HG03039 (cell line): ENCODE data around the gene ZNF521.
"Not testable (repeated sequence)": the region's sequence is repeated elsewhere in the genome, so short reads cannot be mapped to it uniquely, and the experiment has no call there.

Experiments used
- ATAC-seq: cut with Tn5 transposase; IDR thresholded peaks from one replicate; pipeline ENCODE4 v1.9.1; 2021; ENCODE audit warnings: mild to moderate bottlenecking, moderate library complexity; ENCODE audit not compliant: unreplicated experiment

Gene ZNF521

GRCh38 chr18:25295624-25296138 lies 56.3 kb downstream of the ZNF521 start:
- no peak for ATAC-seq

DNA sequence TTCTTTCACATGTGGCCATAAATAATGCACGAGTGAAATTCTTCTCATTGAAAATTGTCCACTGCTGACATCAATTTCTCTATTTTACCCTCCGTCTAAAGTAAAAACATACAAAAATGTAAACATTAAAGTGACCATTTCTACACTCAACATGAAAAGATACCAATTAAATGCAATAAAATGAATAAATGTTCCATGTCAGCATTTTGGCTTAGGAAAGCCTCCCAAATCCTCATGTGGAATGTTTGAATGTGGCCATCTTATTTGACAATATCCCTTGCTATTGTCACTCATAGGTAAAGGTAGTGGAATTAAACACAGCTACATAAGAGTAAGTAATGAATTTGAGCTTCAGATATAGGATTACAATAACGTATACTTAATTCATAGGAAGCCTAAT lies 60.8 kb downstream of the ZNF521 start:
- ATAC-seq, result no peak

- ATAC-seq, result no peak
Measured at GRCh38 chr18:25289001-25289631, 62.9 kb downstream of the ZNF521 start.

DNA sequence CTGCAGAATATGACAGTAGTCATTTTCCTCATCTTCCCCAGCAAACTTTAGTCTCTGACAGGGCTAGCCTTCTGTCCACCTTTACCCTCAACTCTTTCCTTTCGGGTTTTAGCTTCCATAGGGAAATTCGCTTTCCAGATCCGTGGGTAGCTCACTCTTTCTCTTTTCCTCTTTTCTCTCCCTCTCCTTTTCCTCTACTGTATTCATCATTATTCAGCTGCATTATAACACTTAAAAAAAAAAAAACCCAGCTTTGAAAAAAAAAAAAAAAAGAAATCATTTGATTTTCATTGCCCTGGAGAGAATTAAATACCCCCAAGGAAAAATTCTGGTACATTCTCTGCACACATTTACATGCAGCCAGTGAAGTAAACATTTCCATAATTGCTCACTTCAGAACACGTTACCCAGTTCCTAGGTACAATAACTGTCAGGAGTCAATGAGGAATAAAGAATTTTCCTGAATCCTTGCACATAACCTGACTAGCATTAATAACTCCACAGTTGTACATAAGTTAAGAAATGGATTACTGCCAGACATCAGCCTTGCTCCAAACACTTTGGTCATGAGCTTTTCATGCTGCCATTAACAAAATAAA lies 63.5 kb downstream of the ZNF521 start:
- ATAC-seq, result no peak

DNA sequence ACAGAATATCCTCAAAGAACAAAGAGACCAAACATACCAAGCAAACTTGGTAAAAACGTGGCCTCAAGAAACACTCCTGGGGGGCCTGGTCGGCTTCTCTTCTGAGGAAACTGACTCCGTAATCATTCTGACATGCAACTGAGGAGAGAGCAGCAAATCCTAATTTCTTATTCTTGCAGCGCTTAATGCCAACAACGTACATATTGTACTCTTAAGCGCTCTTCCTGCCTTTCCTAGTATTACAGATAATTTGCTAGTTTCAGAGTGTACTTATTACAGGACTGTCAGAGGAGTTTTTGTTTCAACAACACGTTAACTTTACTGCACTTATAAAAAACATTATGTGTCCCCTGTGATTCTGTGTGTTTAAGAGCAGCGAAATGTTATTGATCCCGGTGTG lies 64.9 kb downstream of the ZNF521 start:
- ATAC-seq, result no peak

DNA sequence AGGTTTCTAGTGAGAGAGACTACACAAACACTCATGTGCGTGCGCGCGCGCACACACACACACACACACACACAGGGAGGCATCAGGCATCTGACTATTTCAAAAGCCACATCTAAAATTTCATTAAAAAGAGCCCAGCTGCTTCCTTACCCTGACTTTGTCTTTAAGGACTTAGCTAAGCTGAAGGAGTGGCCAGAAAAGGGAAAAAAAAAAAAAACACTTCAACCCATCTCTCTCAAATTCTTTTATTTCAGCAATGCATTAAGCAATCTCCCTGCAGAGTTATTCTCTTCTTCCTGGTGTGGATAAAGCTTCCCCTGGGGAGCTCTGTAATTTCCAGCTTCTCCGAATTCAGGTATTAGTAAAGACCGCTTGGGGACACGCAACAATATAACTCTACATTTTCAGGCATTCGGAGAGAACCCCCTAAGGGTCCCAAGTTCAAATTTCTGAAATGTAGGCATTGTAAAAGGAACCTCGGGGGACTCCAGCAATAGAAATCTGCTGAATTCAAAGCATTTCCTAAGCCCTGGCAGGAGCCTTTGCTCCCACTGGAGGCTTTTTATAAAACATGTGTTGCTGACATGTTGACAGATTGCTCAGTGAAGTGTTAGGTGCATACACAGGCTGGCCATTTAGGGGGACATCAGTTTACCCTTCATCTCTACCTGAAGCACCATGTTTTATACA lies 67.0 kb downstream of the ZNF521 start:
- ATAC-seq, result no peak

DNA sequence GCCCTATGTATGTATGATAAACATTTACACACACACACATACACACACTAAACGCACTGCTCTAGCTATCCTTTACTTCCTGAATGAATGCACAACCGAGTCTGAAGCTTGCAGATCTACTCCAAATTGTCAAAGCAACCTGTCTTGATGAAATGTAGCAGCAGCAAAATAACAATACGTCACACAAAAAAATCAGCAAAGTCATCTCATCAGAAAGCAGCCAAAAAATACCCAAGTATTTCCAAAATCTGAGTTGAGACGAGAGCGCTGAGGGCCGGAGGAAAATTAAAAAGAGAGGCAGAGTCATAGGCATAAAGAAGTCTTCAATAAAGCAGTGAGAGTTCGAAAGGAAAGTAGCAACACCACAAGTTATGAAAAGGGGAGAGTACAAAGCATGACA lies 67.7 kb downstream of the ZNF521 start:
- ATAC-seq, result no peak

- ATAC-seq, result no peak
Measured at GRCh38 chr18:25283781-25284180, 68.2 kb downstream of the ZNF521 start.

GRCh38 chr18:25282896-25283703 lies 68.9 kb downstream of the ZNF521 start:
- no peak for ATAC-seq

DNA sequence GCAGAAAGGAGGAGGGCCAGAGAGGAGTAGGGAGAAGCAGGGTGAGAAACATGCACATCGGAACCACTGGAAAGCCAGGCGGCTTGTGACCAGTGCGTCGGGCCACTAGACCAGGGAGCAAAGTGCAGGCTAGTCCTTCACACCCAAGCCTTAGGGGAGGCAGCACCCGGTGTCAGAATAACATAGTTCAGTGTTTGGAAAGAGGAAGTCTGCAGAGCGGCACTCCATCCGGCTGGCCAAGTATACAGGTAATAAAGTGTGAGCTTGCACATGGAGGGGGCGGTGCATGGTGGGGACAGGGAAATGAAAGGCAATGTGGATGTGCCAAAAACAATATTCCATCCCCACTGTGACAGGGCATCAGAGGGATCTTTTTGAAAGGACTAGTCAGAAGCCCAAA lies 69.7 kb downstream of the ZNF521 start:
- no peak for ATAC-seq

GRCh38 chr18:25281556-25281955 lies 70.4 kb downstream of the ZNF521 start:
- no peak for ATAC-seq

- ATAC-seq, result no peak
Measured at GRCh38 chr18:25279961-25280360, 72.0 kb downstream of the ZNF521 start.

DNA sequence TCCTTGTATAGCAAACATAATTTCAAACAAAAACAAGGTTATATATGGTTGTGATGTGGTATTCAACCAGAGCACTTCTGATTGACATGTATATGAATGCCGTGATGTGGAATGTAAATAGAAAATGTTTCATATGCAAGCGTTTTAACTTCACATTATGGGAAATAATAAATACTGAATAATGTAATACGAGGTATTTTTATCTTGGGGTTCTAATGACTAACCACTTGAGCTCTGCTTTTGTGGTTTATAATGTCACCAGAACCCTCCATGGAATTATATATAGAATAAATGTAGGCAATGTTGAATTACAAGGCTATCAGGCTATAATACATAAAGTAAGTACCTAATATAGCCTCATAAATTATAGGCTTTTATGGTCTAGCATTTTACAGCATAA lies 72.4 kb downstream of the ZNF521 start:
- no peak for ATAC-seq

- ATAC-seq, result no peak
Measured at GRCh38 chr18:25279133-25279532, 72.8 kb downstream of the ZNF521 start.

- ATAC-seq, result no peak
Measured at GRCh38 chr18:25278394-25278793, 73.6 kb downstream of the ZNF521 start.

- no peak for ATAC-seq
Measured at GRCh38 chr18:25275412-25276001, 76.5 kb downstream of the ZNF521 start.

DNA sequence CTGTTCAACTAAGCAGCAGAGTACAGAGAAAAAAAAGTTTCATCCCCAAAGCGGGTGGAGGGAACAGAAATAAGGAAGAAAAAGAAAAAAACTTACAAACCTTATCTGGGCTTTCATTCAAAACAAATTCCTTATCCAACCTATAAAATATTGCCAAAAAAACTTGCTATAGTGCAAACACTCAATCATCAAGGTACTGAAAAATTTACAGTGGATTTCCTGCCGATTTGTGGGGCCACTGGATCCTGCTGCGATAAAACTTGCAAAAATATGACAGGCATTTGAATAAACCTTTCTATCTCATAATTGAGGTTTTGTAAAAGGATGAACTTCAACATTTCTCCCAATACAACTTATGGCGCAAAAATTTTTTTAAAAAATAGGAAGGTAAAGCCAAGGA lies 77.0 kb downstream of the ZNF521 start:
- ATAC-seq, result no peak

DNA sequence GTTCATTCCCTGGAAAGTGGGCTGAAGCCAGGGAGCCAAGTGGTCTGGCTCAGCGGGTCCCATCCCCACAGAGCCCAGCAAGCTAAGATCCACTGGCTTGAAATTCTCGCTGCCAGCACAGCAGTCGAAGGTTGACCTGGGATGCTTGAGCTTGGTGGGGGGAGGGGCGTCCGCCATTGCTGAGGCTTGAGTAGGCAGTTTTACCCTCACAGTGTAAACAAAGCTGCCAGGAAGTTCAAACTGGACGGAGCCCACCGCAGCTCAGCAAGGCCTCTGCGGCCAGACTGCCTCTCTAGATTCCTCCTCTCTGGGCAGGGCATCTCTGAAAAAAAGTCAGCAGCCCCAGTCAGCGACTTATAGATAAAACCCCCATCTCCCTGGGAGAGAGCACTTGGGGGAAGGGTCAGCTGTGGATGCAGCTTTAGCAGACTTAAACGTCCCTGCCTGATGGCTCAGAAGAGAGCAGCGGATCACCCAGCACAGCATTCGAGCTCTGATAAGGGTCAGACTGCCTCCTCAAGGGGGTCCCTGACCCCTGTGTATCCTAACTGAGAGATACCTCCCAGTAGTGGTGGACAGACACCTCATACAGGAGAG lies 84.9 kb downstream of the ZNF521 start:
- ATAC-seq, result not testable (repeated sequence)

GRCh38 chr18:25262920-25263319 lies 89.0 kb downstream of the ZNF521 start:
- ATAC-seq, result no peak

DNA sequence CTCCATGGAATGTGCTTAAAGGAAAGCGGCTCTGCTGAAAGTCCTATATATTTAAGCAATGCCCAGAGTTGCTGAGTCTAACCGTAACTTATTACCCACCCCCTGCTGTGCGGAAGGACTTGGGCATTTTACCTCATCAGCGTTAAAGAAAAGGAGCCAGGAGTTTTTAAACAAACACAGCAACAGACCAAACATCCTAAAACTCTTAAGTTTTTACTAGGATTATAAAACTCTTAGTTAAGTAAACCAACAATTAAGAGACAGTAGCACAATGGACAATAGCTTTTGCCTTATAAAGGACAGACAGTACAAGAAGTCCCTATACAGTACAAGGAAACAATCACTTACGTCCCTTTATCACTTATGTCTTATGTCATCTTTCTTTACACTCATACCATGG lies 90.2 kb downstream of the ZNF521 start:
- ATAC-seq, result no peak

DNA sequence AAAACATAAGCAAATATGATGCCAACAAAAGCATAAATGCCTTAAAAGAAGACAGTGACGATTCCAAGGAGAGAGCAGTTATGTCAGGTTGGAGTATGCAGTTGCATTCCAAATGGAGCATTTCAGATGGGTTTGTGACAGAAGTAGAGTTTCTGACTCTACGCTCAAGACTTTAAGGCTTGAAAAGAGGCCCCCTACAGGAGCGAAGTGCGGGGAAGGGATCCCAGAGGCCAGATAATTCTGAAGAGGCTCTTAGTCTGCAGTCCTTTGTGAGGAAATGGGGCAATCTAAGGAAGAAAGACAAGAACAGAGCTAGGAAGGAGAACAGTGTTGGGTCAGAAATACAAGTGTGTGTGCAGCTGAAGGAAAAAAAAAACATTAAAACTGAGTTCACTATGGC lies 95.5 kb downstream of the ZNF521 start:
- ATAC-seq, result no peak
